NCI-H748 (cell line): ENCODE data around the gene FCRL5.

ENCODE experiments used
- DNase-seq: peaks from one replicate; lab custom pipeline; 2025; ENCODE audit not compliant: unreplicated experiment; lab: John Stamatoyannopoulos, UW

The FCRL5 gene

DNA sequence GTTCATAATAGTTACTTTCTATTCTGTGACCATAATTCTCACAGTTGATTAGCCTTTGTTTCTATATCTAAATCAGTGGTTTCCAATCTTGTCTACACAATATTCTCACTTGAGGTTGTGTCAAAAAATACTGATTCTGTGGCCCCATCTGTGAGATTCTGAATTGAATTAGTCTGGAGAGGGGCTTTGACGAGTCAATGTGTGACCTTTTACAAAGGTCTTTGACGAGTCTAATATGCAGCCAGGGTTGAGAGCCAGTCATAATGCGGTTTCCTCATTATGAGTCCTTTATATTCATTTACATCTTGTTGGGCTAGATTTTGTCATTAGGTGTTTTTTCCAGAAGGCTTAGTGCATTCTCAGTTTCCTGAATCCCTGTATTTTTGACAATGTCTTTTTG, 19.7 kb downstream of the FCRL5 start:
- no peak for DNase-seq

DNA sequence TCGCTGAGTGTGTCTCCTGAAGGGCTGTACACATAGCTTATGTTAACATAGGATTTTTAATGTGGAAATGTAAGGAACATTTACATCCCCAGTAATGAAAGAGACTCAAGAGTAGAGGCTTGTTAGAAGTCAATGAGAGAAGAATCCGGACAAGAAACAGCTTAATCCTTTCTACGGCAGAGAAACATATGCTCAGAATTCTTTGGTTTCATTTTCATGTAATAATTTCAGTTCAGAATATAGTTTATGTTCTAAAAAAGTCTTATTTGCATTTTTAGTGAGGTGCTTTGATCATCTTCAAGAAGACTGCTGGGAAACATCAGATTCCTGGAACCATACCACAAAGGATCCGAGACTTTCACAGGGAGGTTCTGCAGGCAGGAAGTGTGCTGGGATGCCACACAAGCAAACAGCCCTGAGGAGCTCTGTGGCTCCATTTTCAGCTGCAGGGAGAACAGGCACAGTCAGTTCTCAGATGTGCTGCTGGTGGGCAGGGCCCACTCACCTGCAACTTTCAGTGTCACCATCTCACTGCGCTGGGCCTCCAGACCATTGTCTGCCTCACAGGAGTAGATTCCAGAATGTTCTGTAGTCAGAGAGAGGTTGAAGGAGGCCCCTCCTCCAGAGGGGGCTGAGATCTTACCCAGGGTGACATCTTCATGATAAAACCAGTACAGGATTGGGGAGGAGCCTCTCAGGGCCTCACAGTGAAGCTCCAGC, 28.4 kb downstream of the FCRL5 start:
- DNase-seq = no peak

DNA sequence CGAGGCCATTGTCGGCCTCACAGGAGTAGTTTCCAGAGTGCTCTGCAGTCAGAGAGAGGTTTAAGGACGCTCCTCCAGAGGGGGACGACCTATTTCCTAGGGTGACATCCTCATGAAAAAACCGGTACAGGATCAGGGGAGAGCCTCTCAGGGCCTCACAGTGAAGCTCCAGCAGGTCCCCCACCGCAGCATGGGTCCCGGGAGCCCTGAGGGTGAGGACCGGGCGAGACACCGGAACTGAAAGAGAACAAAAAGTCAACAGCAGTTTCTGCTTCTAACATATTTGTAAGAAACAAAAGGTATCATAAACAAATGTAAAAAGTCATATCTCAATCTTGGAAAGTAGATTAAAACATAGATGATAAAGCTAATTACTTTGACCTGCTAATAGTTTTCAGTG, 31.3 kb downstream of the FCRL5 start:
- DNase-seq = no peak

DNA sequence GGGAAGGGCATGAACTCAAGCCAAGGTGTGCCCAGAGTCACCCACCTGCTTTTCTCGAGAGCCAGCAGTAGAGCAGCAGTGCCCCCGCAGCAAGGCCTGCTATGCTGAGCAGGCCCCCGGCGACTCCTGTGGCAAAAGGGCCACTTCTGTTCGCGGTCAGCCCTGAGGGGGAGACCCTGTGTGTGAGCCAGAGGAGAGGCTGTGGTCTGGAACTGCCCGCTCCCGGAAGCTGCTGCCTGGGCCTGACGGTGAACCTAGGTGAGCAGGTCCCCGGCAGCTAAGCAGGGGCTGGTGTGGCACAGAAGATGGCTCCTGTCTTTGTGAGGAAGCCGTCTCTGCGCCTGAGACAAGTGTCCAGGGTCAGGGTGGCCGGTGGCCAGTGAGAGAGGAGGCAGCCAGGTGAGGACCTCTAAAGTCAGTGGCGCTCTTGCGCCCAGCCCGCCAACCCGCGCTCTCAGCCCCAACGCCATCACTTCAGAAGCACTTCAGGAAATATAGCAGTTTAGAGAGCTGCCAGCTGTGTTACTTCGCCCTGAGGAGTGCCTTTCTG, 31.9 kb downstream of the FCRL5 start:
- DNase-seq = no peak

DNA sequence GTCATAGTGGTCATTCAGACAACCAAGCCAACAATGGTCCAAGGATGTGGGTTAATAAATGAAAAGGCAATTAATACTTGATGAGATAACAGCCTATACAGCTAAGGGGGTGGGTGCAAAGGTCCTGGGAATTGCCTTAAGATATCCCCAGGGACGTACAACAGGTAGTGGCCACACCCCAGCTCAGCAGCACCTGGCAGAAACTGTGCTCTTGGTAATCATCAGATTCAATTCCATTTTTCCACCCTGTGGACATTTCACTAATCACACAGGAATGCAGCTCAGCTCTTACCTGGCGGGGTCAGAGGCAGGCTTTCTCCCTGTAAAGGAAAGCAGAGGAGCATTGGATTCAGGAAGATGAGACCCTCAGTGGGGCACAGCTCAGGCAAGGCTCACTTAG, 32.9 kb downstream of the FCRL5 start:
- DNase-seq = no peak

DNA sequence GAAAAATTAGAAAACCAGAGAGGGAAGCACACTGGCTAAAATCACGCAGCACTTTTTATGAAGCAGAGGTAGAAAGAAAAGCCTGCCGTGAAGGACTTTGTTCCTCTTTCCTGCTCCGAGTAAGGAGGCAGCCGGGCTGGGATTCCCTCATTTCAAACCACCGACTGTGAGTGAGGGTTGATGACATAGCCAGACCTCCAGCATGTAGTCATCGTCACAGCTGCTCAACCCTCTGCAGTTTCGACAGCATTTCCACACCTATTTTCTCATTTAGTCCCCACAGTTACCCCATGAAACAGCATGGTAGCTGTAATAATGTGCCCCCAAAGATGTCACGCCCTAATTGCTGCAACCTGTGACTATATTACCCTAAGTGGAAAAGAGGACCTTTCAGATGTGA, 35.3 kb downstream of the FCRL5 start:
- DNase-seq = no peak

DNA sequence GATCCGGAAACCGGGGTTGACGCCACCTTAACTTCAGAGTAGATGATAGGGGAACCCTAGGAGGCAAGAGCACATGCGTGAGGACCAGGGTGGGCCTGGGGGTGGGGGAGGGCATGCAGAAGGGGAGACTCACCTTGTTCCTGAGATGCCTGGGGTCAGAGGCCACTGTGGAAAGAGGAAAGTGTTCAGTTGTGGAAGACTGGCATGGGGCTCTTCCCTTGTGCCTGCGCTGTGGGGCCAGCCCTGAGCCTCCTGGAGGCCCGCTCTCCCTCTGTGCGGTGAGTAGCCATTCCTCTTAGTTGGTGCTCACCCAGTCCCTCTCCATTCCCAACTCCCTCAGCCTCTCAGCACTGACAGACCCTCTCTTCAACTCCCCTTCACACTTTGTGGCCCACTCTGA, 36.6 kb downstream of the FCRL5 start:
- DNase-seq = no peak

DNA sequence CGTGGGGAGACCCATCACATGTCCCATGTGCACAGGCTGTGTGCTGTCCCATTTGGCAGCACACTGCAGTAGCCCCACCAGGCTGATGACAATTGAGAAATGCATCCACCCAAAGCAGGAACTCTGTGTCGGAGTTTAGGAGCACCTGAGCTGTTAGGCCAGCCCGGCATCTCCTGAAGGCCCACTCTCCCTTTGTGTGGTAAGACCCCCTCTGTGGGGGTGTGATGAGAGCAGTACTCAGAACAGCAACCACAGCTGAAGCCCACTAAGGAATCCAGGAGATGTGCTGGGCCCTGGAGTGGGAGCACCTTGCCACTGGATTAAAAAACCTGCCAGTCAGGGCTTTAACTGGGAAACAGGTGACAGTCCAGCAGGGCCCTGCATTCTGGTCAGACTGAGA, 37.2 kb downstream of the FCRL5 start:
- DNase-seq = no peak

DNA sequence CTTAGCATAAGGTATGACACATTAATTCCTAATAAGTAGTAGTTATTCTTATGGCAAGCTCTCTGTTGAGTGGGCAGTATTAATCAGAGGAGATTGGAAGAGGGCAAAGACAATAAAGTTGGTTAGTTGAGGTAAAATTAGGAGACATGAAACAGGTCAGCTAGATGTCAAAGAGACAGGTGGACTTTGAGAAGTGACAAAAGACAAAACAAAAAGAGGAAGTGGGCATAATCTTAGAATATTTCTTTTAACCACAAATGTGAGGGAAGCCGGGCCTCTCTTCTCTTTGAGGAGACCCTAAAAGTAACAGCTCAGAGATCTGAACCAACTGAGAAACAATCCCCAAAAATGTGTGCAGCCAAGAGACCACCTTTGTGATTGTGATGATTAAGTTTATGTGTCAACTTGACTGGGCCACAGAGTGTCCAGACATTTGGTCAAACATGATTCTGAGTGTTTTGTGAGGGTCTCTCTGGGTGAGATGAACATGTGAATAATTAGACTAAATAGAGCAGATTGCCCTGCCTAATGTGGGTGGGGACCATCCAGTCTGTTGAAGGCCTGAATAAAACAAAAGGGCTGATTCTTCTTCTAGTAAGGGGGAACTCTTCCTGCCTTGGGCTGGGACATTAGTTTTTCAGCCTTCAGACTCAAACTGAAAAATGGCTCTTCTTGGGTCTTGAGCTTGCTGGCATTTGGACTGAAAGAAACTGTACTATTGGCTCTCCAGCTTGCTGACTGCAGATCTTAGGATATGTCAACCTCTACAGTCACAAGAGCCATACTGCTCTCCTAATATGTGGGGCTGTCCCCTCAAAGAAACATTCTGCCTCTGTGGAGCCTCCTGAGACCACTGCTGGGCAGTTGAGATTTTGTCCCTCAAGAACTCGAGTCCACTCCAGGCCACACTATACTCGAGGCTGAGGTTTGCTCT, 40.0 kb downstream of the FCRL5 start:
- DNase-seq = no peak

DNA sequence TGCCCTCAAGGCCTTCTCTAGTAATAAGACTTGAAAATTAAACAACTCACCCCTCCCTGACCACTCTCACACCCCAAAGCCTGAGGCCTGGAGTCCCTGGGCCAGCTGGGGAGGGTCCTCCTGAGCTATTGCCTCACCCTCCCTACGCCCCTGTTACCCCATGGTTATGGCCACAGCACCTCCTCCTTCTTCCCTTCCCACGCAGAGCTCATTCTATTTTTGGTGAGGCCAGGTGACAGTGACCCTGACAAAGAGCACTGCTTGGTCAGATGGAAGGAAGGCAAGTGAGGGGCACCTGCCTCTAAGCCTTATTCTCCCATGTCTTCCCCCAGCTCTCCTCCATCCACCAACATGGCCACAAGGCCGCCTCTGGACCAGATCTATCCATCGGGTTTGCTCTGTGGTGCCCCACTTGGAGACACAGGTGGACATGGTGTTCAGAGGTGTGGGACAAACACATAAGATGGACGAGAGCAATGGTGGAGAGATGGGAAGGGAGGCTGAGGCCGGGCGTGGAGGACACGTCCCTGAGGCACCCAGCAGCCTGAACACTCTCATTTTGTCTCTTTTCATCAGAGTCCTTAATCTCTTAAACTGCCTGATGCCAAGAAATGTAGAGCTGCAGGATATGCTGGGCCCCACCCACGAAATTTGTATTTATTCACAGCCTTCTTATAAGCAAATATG, 42.6 kb downstream of the FCRL5 start:
- no peak for DNase-seq

DNA sequence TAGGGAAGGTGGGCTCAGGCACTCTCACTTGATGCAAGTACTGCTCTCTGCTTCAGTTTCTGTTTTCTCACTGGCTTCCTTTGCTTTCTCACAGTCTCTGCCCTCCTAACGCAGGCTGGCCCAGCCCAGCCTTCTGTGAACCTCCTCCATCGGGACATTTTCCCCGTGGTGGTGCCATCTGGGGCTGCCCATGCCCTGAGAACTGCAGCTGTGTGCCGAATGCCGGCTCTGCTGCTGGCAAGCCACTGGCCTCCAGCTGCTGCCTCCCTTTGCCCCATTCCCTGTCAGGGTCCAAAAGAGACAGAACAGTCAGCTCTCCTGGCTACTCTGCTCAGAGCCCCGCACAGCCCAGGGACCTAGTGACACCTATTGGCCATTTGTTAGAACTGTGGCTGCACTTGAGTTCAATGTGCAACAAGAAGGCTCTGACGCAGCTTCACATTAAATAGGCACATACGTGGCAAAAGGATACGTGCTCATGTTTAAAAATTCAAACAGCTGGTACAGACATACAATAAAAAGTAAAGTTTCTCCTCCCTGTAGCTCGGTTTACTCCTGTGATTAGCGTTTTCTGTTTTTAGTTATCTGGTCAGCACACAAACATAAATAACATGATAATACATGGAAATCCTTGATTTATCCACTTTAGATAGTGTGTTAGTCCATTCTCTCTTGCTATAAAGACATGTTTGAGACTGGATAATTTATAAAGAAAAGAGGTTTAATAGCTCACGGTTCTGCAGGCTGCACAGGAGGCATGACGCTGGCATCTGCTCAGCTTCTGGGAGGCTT, 46.6 kb downstream of the FCRL5 start:
- DNase-seq = peak; percentile 57

DNA sequence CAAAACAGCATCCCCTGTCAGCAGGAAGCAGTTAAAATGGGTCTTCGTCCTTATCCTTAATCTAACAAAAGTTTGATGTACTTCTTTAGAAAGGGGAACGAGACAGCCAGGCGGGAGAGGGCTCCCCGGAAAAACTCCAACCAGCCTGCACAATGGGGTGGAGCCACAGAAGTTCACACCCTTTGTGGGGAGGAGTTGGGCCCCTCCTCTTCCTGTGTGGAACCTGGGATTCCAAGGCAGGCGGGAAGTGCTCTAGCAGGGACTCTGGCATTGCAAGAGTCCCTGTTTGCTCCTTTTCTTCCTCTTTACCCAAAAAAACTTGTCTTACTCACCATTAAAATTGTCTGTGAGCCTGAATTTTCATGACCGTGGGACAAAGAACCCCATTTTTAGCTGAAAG, 47.7 kb downstream of the FCRL5 start:
- DNase-seq = no peak

DNA sequence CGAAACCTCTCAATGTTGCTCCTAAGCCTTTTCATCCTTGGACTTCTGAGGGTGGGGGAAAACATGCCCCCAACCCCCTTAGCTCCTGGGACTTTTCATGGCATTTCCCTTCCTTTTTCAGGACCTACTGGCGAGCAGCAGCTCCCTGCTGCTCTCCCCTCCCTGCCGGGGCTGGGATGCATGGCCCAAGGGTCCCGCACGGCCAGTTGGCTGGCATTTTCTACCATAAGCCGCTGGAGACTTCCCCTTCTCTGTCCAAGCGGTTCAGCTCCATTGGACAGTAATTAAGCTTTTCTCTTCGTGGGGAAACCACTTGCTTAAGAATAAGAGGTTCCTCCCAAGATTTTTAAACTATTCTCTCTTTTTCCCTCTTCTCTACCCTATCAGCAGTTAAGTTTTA, 52.8 kb downstream of the FCRL5 start:
- DNase-seq = no peak

DNA sequence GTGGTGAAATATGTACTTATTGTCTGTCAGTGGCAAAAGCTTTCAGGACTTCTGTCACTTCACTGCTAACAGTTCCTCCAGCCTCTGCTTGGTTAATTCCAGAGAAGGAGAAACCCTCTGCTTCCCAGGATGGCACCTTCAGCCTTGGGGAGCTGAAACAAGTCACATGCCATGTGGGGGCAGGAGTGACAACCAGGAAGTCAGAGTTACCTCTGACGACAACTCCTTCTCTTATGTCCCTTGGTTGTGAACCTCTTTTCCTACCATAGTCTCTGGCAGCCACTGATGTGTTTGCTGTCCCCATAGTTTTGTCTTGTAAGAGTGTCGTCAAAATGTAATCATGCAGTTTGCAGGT, 53.6 kb downstream of the FCRL5 start:
- no peak for DNase-seq

DNA sequence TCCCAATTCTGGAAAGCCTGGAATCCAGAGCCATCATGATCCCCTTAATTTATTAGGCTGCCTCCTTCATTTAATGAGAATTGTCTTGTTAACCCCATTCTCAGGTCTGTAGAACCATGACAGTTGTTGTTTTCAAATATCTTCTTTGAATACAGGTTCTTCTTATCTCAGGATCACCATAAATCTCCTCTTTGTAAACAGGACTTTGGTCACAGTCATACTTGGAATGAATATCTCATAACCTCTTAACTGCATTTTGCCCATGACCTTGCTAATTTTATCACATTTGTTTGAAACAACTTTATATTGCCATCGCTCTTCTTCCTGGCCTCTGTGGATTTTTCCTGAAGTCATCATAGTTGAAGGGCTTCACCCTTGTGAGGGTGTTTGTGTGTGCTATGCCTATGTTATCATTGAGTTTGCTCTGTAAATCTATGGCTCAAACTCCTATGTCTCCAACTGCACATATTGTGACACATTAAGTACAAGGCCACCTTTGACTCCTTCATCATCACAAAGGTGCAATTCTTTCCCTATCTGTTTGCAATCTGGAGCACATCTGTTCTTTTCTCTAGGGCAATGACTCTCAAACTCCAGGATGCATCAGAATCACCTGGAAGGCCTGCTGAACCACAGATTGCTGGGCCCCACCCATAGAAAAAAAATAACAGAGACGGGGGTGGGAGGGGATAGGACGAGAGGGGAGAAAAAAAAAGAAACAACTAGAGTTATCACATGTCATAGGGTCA, 54.2 kb downstream of the FCRL5 start:
- DNase-seq = no peak

DNA sequence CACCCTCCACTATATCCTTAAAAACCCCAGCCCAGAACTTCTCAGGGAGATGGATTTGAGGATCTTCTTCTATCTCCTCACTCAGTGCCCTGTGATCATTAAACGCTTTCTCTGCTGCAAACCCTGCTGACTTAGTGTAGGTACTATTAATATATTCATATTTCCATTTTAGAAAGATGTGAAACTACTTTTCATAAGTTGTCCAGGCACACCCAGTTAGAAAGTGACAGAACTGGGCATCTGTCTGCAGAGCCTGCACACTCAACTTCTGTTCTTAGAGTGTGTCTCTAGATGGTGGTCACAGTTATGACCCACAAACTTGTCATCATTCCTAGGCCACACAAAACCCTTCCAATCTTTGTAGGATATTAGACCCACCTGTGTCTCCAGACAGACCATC, 55.0 kb downstream of the FCRL5 start:
- no peak for DNase-seq

DNA sequence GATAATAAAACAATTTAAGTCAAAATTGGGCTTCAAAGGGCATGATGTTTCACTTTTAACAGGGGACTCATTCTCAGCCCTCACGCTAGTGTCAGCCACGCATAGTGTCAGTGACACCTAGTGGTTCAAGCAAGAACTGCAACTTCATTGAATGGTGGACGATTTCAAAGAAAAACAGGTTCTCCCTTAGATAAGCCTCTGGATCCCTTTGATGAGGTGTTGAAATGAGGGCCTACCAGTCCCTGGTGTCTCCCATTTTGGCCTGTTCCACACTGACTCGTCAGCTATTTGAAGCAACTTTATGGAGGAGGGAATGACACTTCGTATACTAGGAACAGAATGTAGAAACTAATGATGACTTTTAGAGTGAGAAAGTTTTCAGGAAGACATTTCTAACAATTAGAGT, 56.2 kb downstream of the FCRL5 start:
- peak; percentile 49 for DNase-seq

DNA sequence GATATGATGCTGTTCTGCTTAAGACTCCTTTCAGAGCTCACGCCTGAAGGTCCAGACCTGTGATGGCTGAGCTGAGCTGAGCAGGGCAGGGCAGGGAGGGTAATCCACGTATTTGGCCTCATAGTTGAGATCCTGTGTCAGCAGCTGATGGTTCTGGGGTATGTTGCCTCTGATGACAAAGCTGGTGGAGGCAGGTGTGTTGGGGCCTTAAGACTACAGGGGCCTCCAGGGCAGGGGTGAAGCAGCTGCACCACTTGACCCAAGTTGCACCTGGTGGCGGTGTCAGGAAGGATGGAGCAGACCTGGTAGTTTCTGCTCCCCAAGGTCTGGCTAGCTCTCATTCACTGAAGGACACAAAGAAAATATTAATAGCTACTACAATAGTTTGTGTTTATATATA, 57.0 kb downstream of the FCRL5 start:
- DNase-seq = peak; percentile 11

DNA sequence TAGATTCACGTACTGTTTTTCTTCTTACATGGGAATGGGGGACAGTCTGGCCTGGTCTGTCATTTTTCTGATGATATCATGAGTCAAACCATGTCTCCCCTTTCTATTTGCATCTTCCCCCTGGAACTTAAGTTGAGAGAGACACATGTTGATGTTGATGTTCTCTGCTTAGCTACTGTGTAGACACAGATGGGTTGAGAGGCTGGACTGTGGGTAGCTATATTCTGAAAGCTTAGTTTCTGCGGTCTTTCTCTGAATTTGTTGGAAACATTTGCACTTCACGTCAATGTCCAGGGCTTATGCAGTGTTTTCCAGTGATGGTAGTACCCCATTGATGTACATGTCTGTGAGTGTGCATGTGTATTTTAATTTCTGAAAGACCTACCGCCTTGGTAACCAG, 58.2 kb downstream of the FCRL5 start:
- DNase-seq = no peak
